WI38 (cell line): ENCODE measurements around the gene ADH1A.
"Not testable (repeated sequence)": the region's sequence is repeated elsewhere in the genome, so short reads cannot be mapped to it uniquely, and the experiment has no call there.

Experiments
- H3K4me3 ChIP-seq: 2 replicates; pipeline ENCODE4 v1.5.1; 2011; ENCODE audit warnings: low read depth, mild to moderate bottlenecking, control low read depth, low read length
- TF ChIP-seq, protein P1 (sequence below): IDR thresholded peaks from 2 replicates; pipeline ENCODE4 v1.5.1; 2012; ENCODE audit warnings: low read depth, mild to moderate bottlenecking, control low read depth, low read length

The ADH1A gene

DNA sequence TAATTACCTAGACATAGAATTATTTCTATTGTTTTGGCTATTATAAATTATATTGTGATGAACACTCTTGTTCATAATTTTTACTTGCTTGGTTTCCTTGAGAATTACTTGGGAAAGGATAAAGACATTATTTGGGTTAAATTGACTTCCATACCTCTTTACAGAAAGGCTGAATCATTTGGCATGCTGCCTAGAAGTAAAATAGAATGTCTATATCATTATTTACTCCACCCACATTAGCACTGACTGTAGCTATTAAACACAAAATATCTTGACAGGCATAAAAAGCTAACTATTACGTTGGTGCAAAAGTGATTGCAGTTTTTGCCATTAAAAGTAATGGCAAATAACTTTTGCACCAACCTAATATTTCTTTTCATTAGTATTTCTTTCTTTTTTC lies 42.1 kb downstream of the ADH1A start:
- no peak overlapping the region for H3K4me3 ChIP-seq
- TF ChIP-seq, protein P1, sequence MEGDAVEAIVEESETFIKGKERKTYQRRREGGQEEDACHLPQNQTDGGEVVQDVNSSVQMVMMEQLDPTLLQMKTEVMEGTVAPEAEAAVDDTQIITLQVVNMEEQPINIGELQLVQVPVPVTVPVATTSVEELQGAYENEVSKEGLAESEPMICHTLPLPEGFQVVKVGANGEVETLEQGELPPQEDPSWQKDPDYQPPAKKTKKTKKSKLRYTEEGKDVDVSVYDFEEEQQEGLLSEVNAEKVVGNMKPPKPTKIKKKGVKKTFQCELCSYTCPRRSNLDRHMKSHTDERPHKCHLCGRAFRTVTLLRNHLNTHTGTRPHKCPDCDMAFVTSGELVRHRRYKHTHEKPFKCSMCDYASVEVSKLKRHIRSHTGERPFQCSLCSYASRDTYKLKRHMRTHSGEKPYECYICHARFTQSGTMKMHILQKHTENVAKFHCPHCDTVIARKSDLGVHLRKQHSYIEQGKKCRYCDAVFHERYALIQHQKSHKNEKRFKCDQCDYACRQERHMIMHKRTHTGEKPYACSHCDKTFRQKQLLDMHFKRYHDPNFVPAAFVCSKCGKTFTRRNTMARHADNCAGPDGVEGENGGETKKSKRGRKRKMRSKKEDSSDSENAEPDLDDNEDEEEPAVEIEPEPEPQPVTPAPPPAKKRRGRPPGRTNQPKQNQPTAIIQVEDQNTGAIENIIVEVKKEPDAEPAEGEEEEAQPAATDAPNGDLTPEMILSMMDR: no peak

DNA sequence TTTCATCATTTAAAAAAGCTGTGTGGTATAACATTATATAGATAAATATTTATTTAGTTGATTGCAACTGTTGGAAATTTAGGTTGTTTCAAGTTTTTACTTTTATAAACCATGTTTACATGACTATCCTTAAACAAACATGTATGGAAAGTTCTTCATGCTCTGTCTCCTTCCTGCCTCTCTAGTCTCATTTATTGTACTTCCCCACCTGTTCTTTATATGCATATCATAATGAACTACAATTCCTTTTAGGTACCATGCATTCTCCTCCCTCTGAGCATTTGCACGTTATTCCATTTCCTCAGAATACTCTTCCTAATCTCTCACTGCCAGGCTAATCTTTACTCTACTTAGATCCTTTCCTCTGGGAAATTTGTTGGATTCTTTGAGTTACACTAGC lies 54.8 kb downstream of the ADH1A start:
- TF ChIP-seq, protein P1: no peak
- no peak overlapping the region for H3K4me3 ChIP-seq

DNA sequence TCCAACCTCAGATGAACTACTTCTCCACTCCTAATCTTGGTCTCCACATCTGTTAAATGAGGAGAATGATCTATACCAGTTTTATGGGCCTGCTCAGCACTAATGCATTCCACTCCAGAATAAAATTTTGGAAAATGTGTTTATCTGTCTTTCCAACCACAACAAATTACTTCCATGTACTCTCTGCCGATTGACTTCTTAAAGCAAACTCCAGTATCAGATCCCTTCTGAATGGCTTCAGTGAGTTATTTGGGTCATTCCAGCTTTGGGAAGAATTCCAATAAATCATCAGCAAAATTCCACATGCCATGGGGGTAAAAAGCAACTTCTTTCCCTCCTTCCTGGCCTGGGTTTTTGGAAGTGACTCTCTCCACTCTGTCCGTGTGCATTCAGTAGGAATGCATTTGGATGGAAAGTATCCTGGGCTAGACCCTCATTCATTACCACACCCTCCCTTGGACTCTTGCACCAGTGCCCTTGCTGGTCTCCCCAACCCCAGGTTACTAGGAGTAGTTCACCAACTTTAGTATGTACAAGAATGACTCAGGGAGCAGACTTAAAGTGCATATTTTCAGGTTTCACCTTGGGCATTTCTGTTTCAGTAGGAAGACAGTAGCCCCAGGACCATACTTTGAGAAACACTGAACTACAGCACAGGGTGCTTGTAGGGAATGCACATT lies 56.3 kb downstream of the ADH1A start:
- H3K4me3 ChIP-seq: no peak overlapping the region
- TF ChIP-seq, protein P1: no peak

DNA sequence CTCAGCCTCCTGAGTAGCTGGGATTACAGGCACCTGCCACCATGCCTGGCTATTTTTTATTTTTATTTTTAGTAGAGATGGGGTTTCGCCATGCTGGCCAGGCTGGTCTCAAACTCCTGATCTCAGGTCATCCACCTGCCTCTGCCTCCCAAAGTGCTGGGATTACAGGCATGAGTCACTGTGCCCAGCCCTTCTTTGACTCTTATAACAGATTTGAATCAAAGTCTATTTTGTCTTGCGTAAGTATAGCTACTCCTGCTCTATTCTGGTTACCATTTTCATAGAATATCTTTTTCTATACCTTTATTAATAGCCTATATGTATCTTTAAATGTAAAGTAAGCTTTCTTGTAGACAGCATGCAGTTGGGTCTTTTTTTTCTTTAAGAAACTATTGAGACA lies 57.4 kb downstream of the ADH1A start:
- not testable (repeated sequence) for H3K4me3 ChIP-seq

DNA sequence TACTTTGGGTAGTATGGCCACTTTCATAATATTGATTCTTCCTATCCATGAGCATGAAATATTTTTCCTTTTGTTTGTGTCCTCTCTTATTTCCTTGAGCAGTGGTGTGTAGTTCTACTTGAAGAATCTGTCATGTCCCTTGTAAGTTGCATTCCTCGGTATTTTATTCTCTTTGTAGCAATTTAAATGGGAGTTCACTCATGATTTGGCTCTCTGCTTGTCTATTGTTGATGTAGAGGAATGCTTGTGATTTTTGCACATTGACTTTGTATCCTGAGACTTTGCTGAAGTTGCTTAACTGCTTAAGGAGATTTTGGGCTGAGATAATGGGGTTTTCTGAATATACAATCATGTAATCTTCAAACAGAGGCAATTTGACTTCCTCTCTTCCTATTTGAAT lies 62.1 kb downstream of the ADH1A start:
- H3K4me3 ChIP-seq: not testable (repeated sequence)

DNA sequence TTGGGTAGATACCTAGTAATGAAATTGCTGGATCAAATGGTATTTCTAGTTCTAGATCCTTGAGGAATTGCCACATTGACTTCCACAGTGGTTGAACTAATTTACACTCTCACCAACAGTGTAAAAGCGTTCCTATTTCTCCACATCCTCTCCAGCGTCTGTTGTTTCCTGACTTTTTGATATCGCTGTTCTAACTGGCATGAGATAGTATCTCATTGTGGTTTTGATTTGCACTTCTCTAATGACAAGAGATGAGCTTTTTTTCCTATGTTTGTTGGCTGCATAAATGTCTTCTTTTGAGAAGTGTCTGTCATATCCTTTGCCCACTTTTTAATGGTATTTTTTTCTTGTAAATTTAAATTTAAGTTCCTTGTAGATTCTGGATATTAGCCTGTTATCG lies 63.1 kb downstream of the ADH1A start:
- not testable (repeated sequence) for H3K4me3 ChIP-seq
